ENCODE measurements around the gene UBXN2A.

GRCh38 chr2:24018241-24018640 lies 78.0 kb downstream of the UBXN2A start:
- no peak for TF ChIP-seq CTCF (IDR thresholded peaks at IDR 0.05)
- TF ChIP-seq POLR2A (IDR thresholded peaks at IDR 0.05) = no peak
